NOMO-1 treated with dmso at 0.1 percent for 144 hours (cell line): ENCODE measurements around the gene SORCS3.

Source experiments
- DNase-seq: peaks from one replicate; lab custom pipeline; 2025; ENCODE audit not compliant: unreplicated experiment; lab: John Stamatoyannopoulos, UW

Gene SORCS3

GRCh38 chr10:104774234-104774633 is 133.1 kb downstream of the SORCS3 start:
- DNase-seq, result no peak

DNA sequence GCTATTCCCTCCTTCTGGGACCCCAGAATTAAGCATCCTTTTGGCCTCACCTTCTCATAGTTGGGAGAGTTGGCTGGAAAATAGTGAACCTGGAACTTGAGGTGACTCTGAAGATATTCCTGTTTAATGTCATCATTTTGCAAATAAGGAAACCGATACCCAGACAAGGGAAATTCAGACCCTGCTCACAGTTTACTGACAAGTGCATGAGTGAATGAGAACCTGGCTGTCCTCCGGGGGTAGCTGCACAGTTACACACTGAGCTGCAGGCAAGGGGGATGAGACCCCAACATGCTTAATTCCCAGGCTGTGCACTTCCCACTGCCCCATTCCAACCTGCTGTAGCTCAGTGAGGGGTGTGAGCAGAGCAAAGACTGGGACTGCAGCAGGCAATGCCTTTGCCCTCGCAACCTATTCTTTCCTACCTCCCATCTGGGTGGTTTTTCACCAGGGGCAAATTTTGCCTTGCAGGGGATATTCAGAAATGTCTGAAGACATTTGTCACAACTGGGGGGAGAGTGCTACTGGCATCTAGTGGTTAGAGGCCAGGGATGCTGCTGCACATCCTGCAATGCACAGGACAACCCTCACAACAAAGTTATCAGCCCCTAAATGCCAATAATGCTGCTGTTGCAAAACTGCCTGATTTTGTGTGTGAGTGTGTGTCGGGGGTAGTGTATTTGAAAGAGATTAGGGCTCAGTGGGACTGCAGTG is 136.2 kb downstream of the SORCS3 start:
- no peak for DNase-seq

DNA sequence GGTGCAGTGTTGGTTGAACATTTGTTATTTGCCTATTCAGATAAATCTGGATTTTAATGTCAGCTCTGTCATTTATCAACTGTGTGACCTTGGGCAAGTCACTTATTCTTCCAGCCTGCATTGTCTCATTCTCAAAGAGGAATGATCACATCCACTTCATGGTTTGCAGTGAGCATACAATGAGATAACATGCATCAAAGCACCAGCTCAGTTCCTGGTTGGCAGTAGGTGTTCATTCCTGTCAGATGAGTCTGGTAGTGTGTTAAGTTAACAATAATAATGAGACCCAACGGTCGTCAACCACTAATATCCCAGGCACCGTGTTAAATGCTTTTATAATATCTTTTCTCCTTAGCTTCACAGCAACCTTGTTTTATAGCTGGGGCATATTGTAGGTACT is 137.3 kb downstream of the SORCS3 start:
- DNase-seq, result no peak

- DNase-seq, result no peak
Measured at GRCh38 chr10:104779701-104780100, 138.6 kb downstream of the SORCS3 start.

DNA sequence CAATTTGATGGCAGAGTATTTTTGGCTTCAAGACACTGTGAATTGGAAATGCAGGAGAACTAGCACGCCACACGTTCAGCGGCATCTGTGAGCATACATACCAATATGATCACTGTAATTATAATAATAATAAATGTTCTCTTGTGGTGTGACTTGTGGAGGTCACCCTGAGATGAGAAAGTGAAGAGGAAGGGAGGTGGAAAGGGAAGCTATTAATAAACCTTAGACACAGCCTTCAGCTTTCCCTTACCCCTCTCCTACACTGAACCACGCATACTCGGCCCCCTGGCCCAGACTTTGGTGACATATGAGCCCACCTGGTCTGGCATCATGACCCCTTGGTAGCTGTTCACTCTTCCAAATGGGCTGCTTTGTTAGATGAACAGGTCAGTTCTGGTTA is 139.1 kb downstream of the SORCS3 start:
- DNase-seq, result no peak

DNA sequence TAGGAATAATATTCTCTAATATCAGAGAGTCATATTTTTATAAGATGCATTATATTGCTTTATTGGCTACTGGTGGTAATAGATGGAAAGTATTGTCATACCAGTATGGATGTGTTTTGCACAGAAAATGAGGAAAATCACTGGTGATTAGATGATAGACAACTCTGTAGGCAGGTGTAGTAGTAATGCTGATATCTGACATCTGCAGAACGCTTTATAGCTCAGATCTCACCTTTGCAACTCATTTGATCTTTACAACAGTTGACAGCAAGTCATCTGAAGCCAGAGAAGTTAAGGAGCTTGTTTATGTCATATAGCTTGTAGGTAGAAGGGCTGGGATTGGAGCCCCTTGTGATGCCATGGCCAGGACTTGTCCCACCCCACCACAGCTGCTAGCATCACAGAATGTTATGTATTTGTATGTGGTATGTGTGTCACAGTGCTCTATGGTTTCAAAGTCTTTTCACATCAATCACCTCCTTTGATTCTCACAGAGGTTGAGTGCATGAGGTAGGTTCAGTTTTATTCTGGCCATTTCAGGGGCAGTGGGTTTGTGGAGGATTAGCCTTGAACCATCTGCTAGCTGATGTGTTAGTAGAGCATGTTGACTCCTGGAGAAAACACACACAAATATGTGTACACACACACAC is 140.0 kb downstream of the SORCS3 start:
- DNase-seq, result no peak

- DNase-seq, result no peak
Measured at GRCh38 chr10:104784452-104784851, 143.4 kb downstream of the SORCS3 start.

- no peak for DNase-seq
Measured at GRCh38 chr10:104791471-104791870, 150.4 kb downstream of the SORCS3 start.

GRCh38 chr10:104795411-104795810 is 154.3 kb downstream of the SORCS3 start:
- DNase-seq, result no peak

GRCh38 chr10:104796823-104797222 is 155.7 kb downstream of the SORCS3 start:
- DNase-seq, result no peak

- no peak for DNase-seq
Measured at GRCh38 chr10:104802941-104803340, 161.9 kb downstream of the SORCS3 start.

DNA sequence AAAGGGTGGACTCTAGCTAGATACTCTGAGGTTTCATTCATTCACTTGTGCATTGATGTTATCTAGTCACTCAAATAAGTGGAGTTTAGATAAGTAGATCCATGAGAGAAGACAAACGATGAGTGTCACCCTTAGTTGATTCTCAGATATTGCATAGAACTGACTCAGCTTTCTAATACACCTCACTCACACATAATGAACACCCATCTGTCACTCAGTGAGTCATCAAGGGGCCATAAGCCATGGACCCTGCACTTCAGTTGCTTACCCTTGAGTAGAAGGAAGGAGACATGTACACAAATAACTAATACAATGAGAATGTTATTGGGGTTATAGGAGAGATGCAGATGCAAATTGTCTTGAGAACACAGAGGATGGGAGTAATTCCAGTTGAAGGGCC is 163.8 kb downstream of the SORCS3 start:
- no peak for DNase-seq

DNA sequence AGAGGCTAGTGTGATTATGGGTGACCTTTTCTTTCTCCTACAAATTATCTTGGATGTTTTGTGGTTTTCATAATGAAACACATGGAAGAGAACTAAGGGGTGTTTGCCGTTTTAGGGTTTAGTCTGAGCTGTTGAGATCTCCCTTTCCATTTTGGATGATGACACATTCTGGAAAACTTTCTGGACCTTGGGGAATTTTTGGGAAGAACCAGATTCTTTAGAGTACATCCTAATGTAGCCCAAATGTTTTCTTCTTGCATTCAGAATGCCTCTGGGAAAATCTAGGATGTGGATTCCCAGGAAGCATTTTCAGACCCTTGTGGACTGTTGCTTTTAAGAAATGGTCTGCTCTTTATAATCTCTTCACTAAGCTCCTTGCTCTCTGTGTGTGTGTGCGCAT is 165.7 kb downstream of the SORCS3 start:
- DNase-seq, result no peak

- no peak for DNase-seq
Measured at GRCh38 chr10:104807581-104808310, 166.7 kb downstream of the SORCS3 start.

DNA sequence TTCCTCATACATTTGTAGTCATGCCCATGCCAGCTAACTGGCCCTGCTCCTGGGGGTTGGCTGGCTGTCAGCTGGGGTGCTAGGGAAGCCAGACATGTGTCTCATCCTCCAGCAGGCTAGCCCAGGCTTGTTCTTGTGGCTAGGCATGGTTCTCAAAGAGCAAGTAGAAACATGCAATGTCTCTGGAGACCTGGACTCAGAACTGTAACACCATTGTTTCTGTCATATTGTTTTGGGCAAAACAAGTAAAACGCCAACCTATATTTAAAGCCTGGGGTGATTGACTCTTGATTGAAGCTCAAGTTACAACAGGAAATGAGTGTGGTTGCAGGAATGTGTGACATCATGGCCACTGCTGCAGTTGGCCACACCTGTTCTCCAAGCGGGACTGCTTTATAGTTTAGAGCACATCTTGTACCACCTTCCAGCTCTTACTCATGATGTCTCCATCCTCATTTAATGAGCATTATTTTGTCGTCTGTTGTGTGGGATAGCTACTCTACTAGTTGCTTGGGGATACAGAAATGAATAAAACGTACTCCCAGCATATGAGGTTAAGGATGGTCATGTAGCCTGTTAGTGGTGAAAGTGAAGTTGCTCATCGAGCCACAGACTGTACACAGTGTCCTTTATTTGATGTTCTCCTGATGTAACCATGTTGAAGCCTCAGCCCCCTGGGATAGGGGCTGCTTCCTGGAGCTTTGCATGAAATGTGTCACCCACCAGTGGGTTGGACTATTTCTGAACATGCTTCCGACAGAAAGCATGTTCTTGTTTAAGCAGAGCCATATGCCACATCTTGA is 168.4 kb downstream of the SORCS3 start:
- DNase-seq, result no peak

- no peak for DNase-seq
Measured at GRCh38 chr10:104811166-104811565, 170.1 kb downstream of the SORCS3 start.

GRCh38 chr10:104816501-104816900 is 175.4 kb downstream of the SORCS3 start:
- no peak for DNase-seq

DNA sequence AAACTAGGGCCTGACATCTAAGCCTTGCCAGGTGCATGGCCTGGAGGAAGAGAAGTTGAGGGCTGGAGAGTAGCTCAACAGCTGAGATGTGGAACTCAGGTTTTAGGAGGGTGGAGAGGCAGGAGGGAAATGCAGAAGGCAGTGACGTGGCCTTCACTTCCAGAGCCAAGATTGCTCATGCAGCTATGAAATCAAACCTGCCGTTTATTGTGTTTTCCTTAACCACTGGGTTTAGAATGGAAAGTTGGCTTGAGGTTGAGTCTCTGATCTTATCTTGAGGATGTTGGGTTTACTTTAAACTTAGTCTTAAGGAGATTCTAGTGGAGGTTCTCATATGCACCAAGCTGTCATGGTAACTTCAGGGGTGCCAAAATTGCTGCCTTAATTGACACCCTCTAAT is 178.6 kb downstream of the SORCS3 start:
- no peak for DNase-seq

- no peak for DNase-seq
Measured at GRCh38 chr10:104822088-104822487, 181.0 kb downstream of the SORCS3 start.

DNA sequence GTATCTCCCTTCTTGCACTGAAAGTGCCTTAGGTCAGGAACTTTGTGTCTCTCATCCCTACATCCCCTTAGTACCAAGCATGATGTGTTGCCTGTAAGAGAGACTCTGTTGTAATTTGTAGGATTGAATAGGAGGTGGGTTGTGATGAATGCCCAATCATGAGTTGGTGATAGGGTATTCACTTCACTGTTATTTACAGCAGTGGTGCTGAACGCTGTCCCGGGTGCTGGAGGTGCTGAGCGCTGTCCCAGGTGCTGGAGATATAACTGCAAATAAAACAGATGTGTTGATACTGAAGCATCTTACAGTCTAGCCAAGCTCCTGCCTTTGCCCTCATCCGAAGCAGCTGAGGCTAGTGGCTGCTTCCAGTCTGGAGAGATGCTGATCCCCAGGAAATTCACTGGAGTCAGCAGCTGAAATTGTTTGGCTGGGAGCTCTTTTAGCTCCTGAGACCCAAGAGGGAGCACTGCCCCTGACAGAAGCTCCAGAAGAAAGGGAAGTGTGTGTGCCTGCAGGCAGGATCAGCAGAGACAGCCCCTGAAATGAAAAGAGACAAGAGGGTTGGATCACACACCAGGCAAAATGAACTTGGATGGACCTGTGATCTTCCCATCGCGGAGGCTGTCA is 183.4 kb downstream of the SORCS3 start:
- DNase-seq, result no peak

GRCh38 chr10:104831272-104831671 is 190.2 kb downstream of the SORCS3 start:
- DNase-seq, result no peak
